Fibroblast of lung (primary cell): ENCODE results near the gene DGKZ. TPM values are rescaled to one million over a fixed set of nuclear protein-coding genes. Genes with fewer than 3 reads are reported as not detected.
"Not testable (repeated sequence)": the region's sequence is repeated elsewhere in the genome, so short reads cannot be mapped to it uniquely, and the experiment has no call there.

ENCODE experiments used
- DNase-seq, 2 donors: peaks; one replicate each; pipeline versions ENCODE4 v3.0.0 to v3.0.0-alpha.2; 2010; ENCODE audit warnings: low read depth in 2 of 2
- H2AFZ ChIP-seq: 2 replicates; pipeline ENCODE4 v1.5.1; 2012; ENCODE audit warnings: low read length, control low read depth, inconsistent platforms
- H3K27ac ChIP-seq: 2 replicates; pipeline ENCODE4 v1.5.1; 2011; ENCODE audit warnings: low read length, control low read depth; ENCODE audit not compliant: insufficient read depth
- H3K27me3 ChIP-seq: 2 replicates; pipeline ENCODE4 v1.5.1; 2011; ENCODE audit warnings: mild to moderate bottlenecking, low read length; ENCODE audit not compliant: control insufficient read depth, insufficient read depth
- H3K36me3 ChIP-seq: 2 replicates; pipeline ENCODE4 v1.5.1; 2011; ENCODE audit warnings: low read length; ENCODE audit not compliant: control insufficient read depth, insufficient read depth
- H3K4me1 ChIP-seq: 2 replicates; pipeline ENCODE4 v1.5.1; 2011; ENCODE audit warnings: low read length; ENCODE audit not compliant: control insufficient read depth, insufficient read depth; ENCODE audit errors: extremely low read depth
- H3K4me2 ChIP-seq: 2 replicates; pipeline ENCODE4 v1.5.1; 2011; ENCODE audit warnings: low read length, control low read depth; ENCODE audit not compliant: insufficient read depth; ENCODE audit errors: extremely low read depth
- H3K4me3 ChIP-seq, 4 experiments: fragments of 200-600 bp in 1 of 4; sonication (generic) in 1 of 4; replicated peaks in 1 of 4; 2 replicates each; pipeline ENCODE4 v1.5.1; 2011 to 2016; ENCODE audit warnings: low read length in 4 of 4, low read depth in 3 of 4, mild to moderate bottlenecking in 3 of 4, control low read depth in 2 of 4, inconsistent platforms in 1 of 4, mixed read lengths in 1 of 4; ENCODE audit not compliant: insufficient read depth in 1 of 4; ENCODE audit errors: control extremely low read depth in 1 of 4
- H3K79me2 ChIP-seq: 2 replicates; pipeline ENCODE4 v1.5.1; 2012; ENCODE audit warnings: mild to moderate bottlenecking, low read length, inconsistent platforms; ENCODE audit not compliant: control insufficient read depth, insufficient read depth
- H3K9ac ChIP-seq: 2 replicates; pipeline ENCODE4 v1.5.1; 2011; ENCODE audit warnings: mild to moderate bottlenecking, low read length, control low read depth; ENCODE audit not compliant: insufficient read depth
- H3K9me3 ChIP-seq: 2 replicates; pipeline ENCODE4 v1.5.1; 2012; ENCODE audit warnings: low read depth, low read length; ENCODE audit not compliant: control insufficient read depth, insufficient read depth
- H4K20me1 ChIP-seq: 2 replicates; pipeline ENCODE4 v1.5.1; 2011; ENCODE audit warnings: low read length; ENCODE audit not compliant: control insufficient read depth, insufficient read depth; ENCODE audit errors: extremely low read depth
- EZH2 ChIP-seq: IDR thresholded peaks from 2 replicates; pipeline ENCODE4 v1.5.1; 2012; ENCODE audit warnings: low read length, control low read depth, mild to moderate bottlenecking; ENCODE audit errors: missing control alignments
- polyA plus RNA-seq, 2 donors: library from polyadenylated mRNA; depleted of rRNA in 1 of 2; stranded (reverse) in 1 of 2; unstranded in 1 of 2; fragments of >200 nt; gene quantifications; 2 replicates each; pipeline ENCODE4 v1.2.1, GENCODE V29; 2011 to 2012; ENCODE audit warnings: missing spikeins in 1 of 2
- total RNA-seq: library from RNA; depleted of rRNA; stranded (reverse); fragments of >200 nt; gene quantifications from 2 replicates; pipeline ENCODE4 v1.2.1, GENCODE V29; 2014
- TF ChIP-seq, protein P1 (sequence below), 2 donors: IDR thresholded peaks in 1 of 2; conservative IDR thresholded peaks in 1 of 2; 1 replicate in 1 of 2; 2 replicates in 1 of 2; pipeline ENCODE4 v1.5.1; 2011 to 2012; ENCODE audit warnings: low read length in 2 of 2, control low read depth in 1 of 2, inconsistent platforms in 1 of 2, low read depth in 1 of 2, mild to moderate bottlenecking in 1 of 2

Gene DGKZ
- total and polyA plus RNA-seq, 2 donors (not counting 1 experiment from before 2014, with no cell fraction given): 16.4 to 35.5 TPM

DNA sequence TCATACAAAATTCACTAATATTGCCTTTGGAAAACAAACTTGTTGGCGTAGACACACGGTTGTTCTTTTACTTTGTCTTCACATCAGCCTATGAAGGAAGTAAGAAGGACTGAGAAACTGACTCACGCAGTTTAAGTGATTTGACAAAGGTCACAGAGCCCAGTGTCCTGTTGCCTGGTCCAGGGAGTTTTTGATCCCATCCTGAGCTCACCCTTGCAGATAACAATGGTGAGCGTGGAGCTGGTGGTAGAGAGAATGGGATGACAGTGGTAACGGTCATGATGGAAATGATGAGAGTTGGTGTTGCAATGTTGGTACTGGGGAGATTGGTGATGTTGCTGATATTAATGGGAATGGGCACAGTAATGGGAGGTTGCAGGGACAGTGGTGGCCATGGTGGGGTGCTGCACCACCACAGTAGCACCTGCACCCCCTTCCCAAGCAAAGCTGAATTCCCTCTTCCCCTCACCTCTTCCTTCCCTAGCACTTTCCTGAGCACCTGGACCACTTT lies 47.8 kb upstream of the DGKZ start:
- peak overlapping the region; percentile 66 for H3K4me2 ChIP-seq
- no peak for DNase-seq
- H2AFZ ChIP-seq: no peak overlapping the region
- TF ChIP-seq, protein P1, sequence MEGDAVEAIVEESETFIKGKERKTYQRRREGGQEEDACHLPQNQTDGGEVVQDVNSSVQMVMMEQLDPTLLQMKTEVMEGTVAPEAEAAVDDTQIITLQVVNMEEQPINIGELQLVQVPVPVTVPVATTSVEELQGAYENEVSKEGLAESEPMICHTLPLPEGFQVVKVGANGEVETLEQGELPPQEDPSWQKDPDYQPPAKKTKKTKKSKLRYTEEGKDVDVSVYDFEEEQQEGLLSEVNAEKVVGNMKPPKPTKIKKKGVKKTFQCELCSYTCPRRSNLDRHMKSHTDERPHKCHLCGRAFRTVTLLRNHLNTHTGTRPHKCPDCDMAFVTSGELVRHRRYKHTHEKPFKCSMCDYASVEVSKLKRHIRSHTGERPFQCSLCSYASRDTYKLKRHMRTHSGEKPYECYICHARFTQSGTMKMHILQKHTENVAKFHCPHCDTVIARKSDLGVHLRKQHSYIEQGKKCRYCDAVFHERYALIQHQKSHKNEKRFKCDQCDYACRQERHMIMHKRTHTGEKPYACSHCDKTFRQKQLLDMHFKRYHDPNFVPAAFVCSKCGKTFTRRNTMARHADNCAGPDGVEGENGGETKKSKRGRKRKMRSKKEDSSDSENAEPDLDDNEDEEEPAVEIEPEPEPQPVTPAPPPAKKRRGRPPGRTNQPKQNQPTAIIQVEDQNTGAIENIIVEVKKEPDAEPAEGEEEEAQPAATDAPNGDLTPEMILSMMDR (conservative IDR thresholded peaks at IDR 0.05 in 1 of 2, IDR thresholded peaks at IDR 0.05 in 1 of 2; ENCODE audit: low read depth in 1 of 2, low read length in 2 of 2): peak in 1 of 2 donors; percentile 3
- no peak for TF ChIP-seq EZH2
- H3K27me3 ChIP-seq: no peaks in the 10 kb centered on the region
- H3K4me3 ChIP-seq: peak overlapping the region in 2 of 4 experiments; percentile 1 to 29
- peaks cover 16% of the 10 kb centered on the region for H3K36me3 ChIP-seq
- peaks cover 37% of the 10 kb centered on the region for H3K79me2 ChIP-seq
- H3K27ac ChIP-seq: peak overlapping the region; percentile 20
- H3K9ac ChIP-seq: no peak overlapping the region
- H3K9me3 ChIP-seq: no peaks in the 10 kb centered on the region
- H4K20me1 ChIP-seq: no peaks in the 10 kb centered on the region
- H3K4me1 ChIP-seq: peaks cover 42% of the 10 kb centered on the region

DNA sequence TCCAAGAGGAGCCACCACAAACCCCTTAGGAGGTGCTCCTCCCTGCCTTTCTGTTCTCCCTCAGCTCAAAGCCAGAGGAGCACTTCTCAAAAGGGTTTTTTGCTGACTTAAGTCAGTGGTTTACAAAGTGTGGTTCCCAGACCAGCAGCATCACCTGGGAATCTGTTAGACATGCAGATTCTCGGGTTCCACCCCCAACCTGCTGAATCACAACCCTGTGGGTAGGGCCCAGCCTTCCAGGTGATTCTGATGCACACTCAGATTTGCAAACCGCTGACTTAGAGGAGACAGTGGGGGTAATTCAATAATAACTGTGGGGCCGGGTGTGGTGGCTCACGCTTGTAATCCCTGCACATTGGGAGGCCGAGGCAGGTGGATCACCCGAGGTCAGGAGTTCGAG lies 47.0 kb upstream of the DGKZ start:
- TF ChIP-seq EZH2: no peak
- TF ChIP-seq, protein P1 (conservative IDR thresholded peaks at IDR 0.05 in 1 of 2, IDR thresholded peaks at IDR 0.05 in 1 of 2; ENCODE audit: low read depth in 1 of 2, low read length in 2 of 2): no peak
- Histone ChIP-seq H3K27ac (no peak overlapping the region), H3K36me3 (peaks cover 16% of the 10 kb centered on the region), H2AFZ (no peak overlapping the region), H3K4me3 (no peak overlapping the region), H3K4me2 (peak overlapping the region; percentile 41), H3K9ac (no peak overlapping the region), H4K20me1 (no peaks in the 10 kb centered on the region), H3K79me2 (peaks cover 41% of the 10 kb centered on the region), H3K9me3 (no peaks in the 10 kb centered on the region), H3K4me1 (peaks cover 36% of the 10 kb centered on the region), H3K27me3 (no peaks in the 10 kb centered on the region)
- DNase-seq: no peak

DNA sequence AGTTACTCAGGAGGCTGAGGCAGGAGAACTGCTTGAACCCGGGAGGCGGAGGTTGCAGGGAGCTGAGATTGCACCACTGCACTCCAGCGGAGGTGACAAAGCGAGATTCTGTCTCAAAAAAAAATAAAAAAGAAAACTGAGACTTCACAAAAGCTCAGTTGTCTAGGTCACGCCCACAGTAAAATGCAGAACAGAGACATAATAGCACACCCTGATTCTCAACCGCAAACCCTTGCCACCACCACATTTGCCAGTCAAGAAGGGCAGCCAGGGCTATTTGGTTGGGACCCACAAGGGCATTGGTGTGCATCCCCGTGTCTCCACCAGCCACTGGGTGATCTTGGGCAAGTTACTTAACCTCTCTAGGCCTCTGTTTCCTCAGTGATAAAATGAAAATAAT lies 44.4 kb upstream of the DGKZ start:
- no peak for DNase-seq
- H3K27ac ChIP-seq: no peak overlapping the region
- TF ChIP-seq, protein P1 (conservative IDR thresholded peaks at IDR 0.05 in 1 of 2, IDR thresholded peaks at IDR 0.05 in 1 of 2; ENCODE audit: low read depth in 1 of 2, low read length in 2 of 2): no peak
- TF ChIP-seq EZH2: no peak
- H3K9me3 ChIP-seq: no peaks in the 10 kb centered on the region
- H2AFZ ChIP-seq: no peak overlapping the region
- H3K4me2 ChIP-seq: no peak overlapping the region
- peaks cover 20% of the 10 kb centered on the region for H3K36me3 ChIP-seq
- H4K20me1 ChIP-seq: no peaks in the 10 kb centered on the region
- peaks cover 14% of the 10 kb centered on the region for H3K4me1 ChIP-seq
- H3K27me3 ChIP-seq: no peaks in the 10 kb centered on the region
- H3K79me2 ChIP-seq: peaks cover 25% of the 10 kb centered on the region
- no peak overlapping the region for H3K4me3 ChIP-seq
- no peak overlapping the region for H3K9ac ChIP-seq

DNA sequence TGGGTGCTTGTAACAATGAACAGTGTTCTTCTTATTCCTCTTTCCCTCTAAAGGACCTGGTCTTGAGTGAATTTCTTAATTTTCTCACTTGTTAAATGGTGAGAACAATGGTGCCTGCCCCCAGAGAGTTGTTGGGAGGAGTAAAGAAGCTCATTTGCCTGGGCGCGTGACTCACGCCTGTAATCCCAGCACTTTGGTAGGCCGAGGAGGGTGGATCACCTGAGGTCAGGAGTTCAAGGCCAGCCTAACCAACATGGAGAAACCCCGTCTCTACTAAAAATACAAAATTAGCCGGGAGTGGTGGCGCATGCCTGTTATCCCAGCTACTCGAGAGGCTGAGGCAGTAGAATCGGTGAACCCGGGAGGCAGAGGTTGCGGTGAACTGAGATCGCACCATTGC lies 43.2 kb upstream of the DGKZ start:
- not testable (repeated sequence) for H4K20me1 ChIP-seq, H3K27me3 ChIP-seq, H3K4me3 ChIP-seq, H3K9ac ChIP-seq, H3K9me3 ChIP-seq, H2AFZ ChIP-seq, H3K4me2 ChIP-seq, H3K27ac ChIP-seq, DNase-seq
- peaks cover 17% of the 10 kb centered on the region for H3K4me1 ChIP-seq
- peaks cover 20% of the 10 kb centered on the region for H3K36me3 ChIP-seq
- H3K79me2 ChIP-seq: peaks cover 23% of the 10 kb centered on the region
